H1 (cell line): ENCODE data around the gene GNS. TPM values are rescaled to one million over a fixed set of nuclear protein-coding genes. Genes with fewer than 3 reads are reported as not detected.

Experiments
- CTCF ChIA-PET: fragments of 300-600 bp; sonication (Branson Sonifier 250); formaldehyde crosslinking; loops from one replicate; lab custom pipeline; 2021; ENCODE audit not compliant: partially characterized antibody; lab: Charles Lee
- POLR2A ChIA-PET: fragments of 300-600 bp; sonication (Branson Sonifier 250); formaldehyde crosslinking; loops from one replicate; lab custom pipeline; 2021; ENCODE audit warnings: inconsistent platforms; ENCODE audit not compliant: partially characterized antibody; lab: Charles Lee
- DNase-seq, 2 experiments: peaks; one replicate each; pipeline versions ENCODE4 v3.0.0 to v3.0.0-alpha.2; 2010 to 2022; ENCODE audit warnings: low spot score in 2 of 2, low read depth in 1 of 2, mixed read lengths in 1 of 2
- FAIRE-seq: peaks from 2 replicates; lab custom pipeline; 2011; peaks lifted over from hg19 to GRCh38; lab: Jason Lieb, UNC
- H2AFZ ChIP-seq: 2 replicates; pipeline ENCODE4 v1.8.1; 2012; ENCODE audit warnings: low read length, inconsistent platforms
- H2AK5ac ChIP-seq: 2 replicates; pipeline ENCODE4 v1.6.1; 2013; ENCODE audit warnings: low read depth, low read length
- H2BK120ac ChIP-seq: replicated peaks from 2 replicates; pipeline ENCODE3; 2013; ENCODE audit warnings: low read depth, low read length, inconsistent platforms
- H2BK12ac ChIP-seq: 2 replicates; pipeline ENCODE4 v1.6.1; 2013; ENCODE audit warnings: low read depth, low read length
- H2BK15ac ChIP-seq: 2 replicates; pipeline ENCODE4 v1.6.1; 2013; ENCODE audit warnings: low read length
- H2BK20ac ChIP-seq: 2 replicates; pipeline ENCODE4 v1.6.1; 2013; ENCODE audit warnings: low read length
- H2BK5ac ChIP-seq: 2 replicates; pipeline ENCODE4 v1.6.1; 2013; ENCODE audit warnings: low read depth, low read length
- H3K14ac ChIP-seq: 2 replicates; pipeline ENCODE4 v1.6.1; 2013; ENCODE audit warnings: inconsistent platforms; ENCODE audit not compliant: insufficient read length
- H3K18ac ChIP-seq: 2 replicates; pipeline ENCODE4 v1.6.1; 2013; ENCODE audit warnings: low read length; ENCODE audit errors: extremely low read depth
- H3K23ac ChIP-seq: 2 replicates; pipeline ENCODE4 v1.6.1; 2013; ENCODE audit warnings: inconsistent platforms; ENCODE audit not compliant: insufficient read length
- H3K23me2 ChIP-seq: 2 replicates; pipeline ENCODE4 v1.6.1; 2013; ENCODE audit warnings: low read depth, low read length
- H3K27ac ChIP-seq: 2 replicates; pipeline ENCODE4 v1.6.1; 2011; ENCODE audit warnings: low read depth, low read length, inconsistent platforms
- H3K27me3 ChIP-seq, 4 experiments: replicated peaks in 1 of 4; 1 replicate in 1 of 4; 2 replicates in 3 of 4; pipeline versions ENCODE4 v1.6.1 to v1.8.1; 2011 to 2013; ENCODE audit warnings: low read length in 3 of 4, mild to moderate bottlenecking in 3 of 4, inconsistent platforms in 2 of 4, mixed read lengths in 2 of 4, moderate library complexity in 1 of 4; ENCODE audit not compliant: control insufficient read depth in 3 of 4, insufficient read depth in 3 of 4; ENCODE audit errors: extremely low read depth in 1 of 4
- H3K36me3 ChIP-seq, 4 experiments: 2 replicates each; pipeline versions ENCODE4 v1.6.1 to v1.8.1; 2011 to 2013; ENCODE audit warnings: mild to moderate bottlenecking in 4 of 4, low read length in 3 of 4, moderate library complexity in 2 of 4, control low read depth in 1 of 4, inconsistent platforms in 1 of 4; ENCODE audit not compliant: insufficient read depth in 4 of 4, control insufficient read depth in 2 of 4
- H3K4ac ChIP-seq: replicated peaks from 2 replicates; pipeline ENCODE3; 2013; ENCODE audit warnings: low read length, low read depth, mixed read lengths, inconsistent platforms; ENCODE audit not compliant: insufficient read length
- H3K4me1 ChIP-seq, 4 experiments: replicated peaks in 1 of 4; 1 replicate in 1 of 4; 2 replicates in 3 of 4; pipeline versions ENCODE4 v1.6.1 to v1.8.1; 2011 to 2013; ENCODE audit warnings: low read length in 3 of 4, inconsistent platforms in 2 of 4, mixed read lengths in 1 of 4; ENCODE audit not compliant: insufficient read depth in 4 of 4, control insufficient read depth in 3 of 4
- H3K4me2 ChIP-seq, 2 experiments: 2 replicates each; pipeline versions ENCODE4 v1.6.1 to v1.8.1; 2011 to 2013; ENCODE audit warnings: low read depth in 2 of 2, low read length in 2 of 2, control low read depth in 1 of 2, inconsistent platforms in 1 of 2, mild to moderate bottlenecking in 1 of 2; ENCODE audit not compliant: insufficient read depth in 1 of 2
- H3K4me3 ChIP-seq, 4 experiments: fragments of 200-600, 300-600 bp in 1 of 4; sonication (generic), shearing (Covaris generic), sonication (Bioruptor Twin) in 1 of 4; 2 replicates each; pipeline versions ENCODE4 v1.5.1 to v1.8.1; 2011 to 2016; ENCODE audit warnings: low read length in 4 of 4, low read depth in 3 of 4, control low read depth in 2 of 4, inconsistent platforms in 2 of 4, mild to moderate bottlenecking in 2 of 4, mixed read lengths in 1 of 4, moderate library complexity in 1 of 4; ENCODE audit not compliant: insufficient read depth in 2 of 4; ENCODE audit errors: extremely low read depth in 1 of 4
- H3K56ac ChIP-seq: replicated peaks from 2 replicates; pipeline ENCODE3; 2013; ENCODE audit warnings: low read depth, mild to moderate bottlenecking, mixed read lengths, low read length, inconsistent platforms; ENCODE audit not compliant: insufficient read length
- H3K79me1 ChIP-seq: 2 replicates; pipeline ENCODE4 v1.6.1; 2013; ENCODE audit warnings: low read depth, low read length, control low read depth
- H3K79me2 ChIP-seq, 2 experiments: 2 replicates each; pipeline versions ENCODE4 v1.6.1 to v1.8.1; 2012 to 2013; ENCODE audit warnings: low read length in 2 of 2, mild to moderate bottlenecking in 2 of 2, inconsistent platforms in 1 of 2; ENCODE audit not compliant: insufficient read depth in 2 of 2, control insufficient read depth in 1 of 2
- H3K9ac ChIP-seq, 4 experiments: replicated peaks in 1 of 4; 1 replicate in 1 of 4; 2 replicates in 3 of 4; pipeline versions ENCODE4 v1.6.1 to v1.8.1; 2011 to 2013; ENCODE audit warnings: low read depth in 3 of 4, low read length in 3 of 4, control low read depth in 2 of 4, mild to moderate bottlenecking in 2 of 4, moderate library complexity in 2 of 4, inconsistent platforms in 1 of 4; ENCODE audit errors: extremely low read depth in 1 of 4
- H3K9me3 ChIP-seq, 2 experiments: 2 replicates each; pipeline versions ENCODE4 v1.6.1 to v1.8.1; 2012 to 2013; ENCODE audit warnings: mild to moderate bottlenecking in 2 of 2, moderate library complexity in 2 of 2, control low read depth in 1 of 2, inconsistent platforms in 1 of 2, low read depth in 1 of 2, low read length in 1 of 2, mixed read lengths in 1 of 2; ENCODE audit not compliant: insufficient read depth in 2 of 2
- H4K20me1 ChIP-seq, 2 experiments: replicated peaks in 1 of 2; 2 replicates each; pipeline versions ENCODE3 to v1.8.1; 2011 to 2013; ENCODE audit warnings: inconsistent platforms in 2 of 2, low read length in 2 of 2, mild to moderate bottlenecking in 1 of 2; ENCODE audit not compliant: insufficient read depth in 2 of 2, control insufficient read depth in 1 of 2
- H4K5ac ChIP-seq: 2 replicates; pipeline ENCODE4 v1.6.1; 2013; ENCODE audit warnings: low read length, low read depth, mixed read lengths, inconsistent platforms; ENCODE audit not compliant: insufficient read length
- H4K8ac ChIP-seq: 2 replicates; pipeline ENCODE4 v1.8.0; 2013; ENCODE audit warnings: mild to moderate bottlenecking, moderate library complexity, low read length, inconsistent platforms; ENCODE audit not compliant: insufficient read depth; ENCODE audit errors: extremely low read depth
- H4K91ac ChIP-seq: replicated peaks from 2 replicates; pipeline ENCODE3; 2013; ENCODE audit warnings: low read length, mixed read lengths, inconsistent platforms; ENCODE audit not compliant: insufficient read length
- ATF3 ChIP-seq: IDR thresholded peaks from 2 replicates; pipeline ENCODE4 v1.6.1; 2011; ENCODE audit warnings: low read depth, mild to moderate bottlenecking, low read length; ENCODE audit not compliant: insufficient read depth
- BRCA1 ChIP-seq: IDR thresholded peaks from 2 replicates; pipeline ENCODE4 v1.6.1; 2012; ENCODE audit warnings: low read depth, low read length, improper control_type of control experiment
- CHD2 ChIP-seq: IDR thresholded peaks from 2 replicates; pipeline ENCODE4 v1.6.1; 2012; ENCODE audit warnings: low read length, improper control_type of control experiment
- CREB1 ChIP-seq: IDR thresholded peaks from 2 replicates; pipeline ENCODE4 v1.6.1; 2012; ENCODE audit warnings: inconsistent platforms
- GABPA ChIP-seq: IDR thresholded peaks from 2 replicates; pipeline ENCODE4 v1.6.1; 2011; ENCODE audit warnings: mild to moderate bottlenecking, low read length, moderate library complexity, borderline replicate concordance; ENCODE audit not compliant: insufficient read depth
- GTF2F1 ChIP-seq: IDR thresholded peaks from 2 replicates; pipeline ENCODE4 v1.6.1; 2012; ENCODE audit warnings: low read depth, low read length, improper control_type of control experiment, borderline replicate concordance
- KDM1A ChIP-seq: fragments of 200-600, 300-600 bp; sonication (generic); IDR thresholded peaks from 2 replicates; pipeline ENCODE4 v1.7.1; 2016; ENCODE audit warnings: mild to moderate bottlenecking, low read length, borderline replicate concordance
- KDM5A ChIP-seq: fragments of 200-600 bp; IDR thresholded peaks from 2 replicates; pipeline ENCODE4 v1.7.1; 2012; ENCODE audit warnings: mild to moderate bottlenecking, low read length, inconsistent platforms, mixed read lengths
- TAF7 ChIP-seq: optimal IDR thresholded peaks from 2 replicates; pipeline ENCODE3; 2011; ENCODE audit warnings: low read depth, mild to moderate bottlenecking, inconsistent platforms, low read length, moderate library complexity, borderline replicate concordance
- TBP ChIP-seq: IDR thresholded peaks from 2 replicates; pipeline ENCODE4 v1.6.1; 2011; ENCODE audit warnings: low read depth, low read length, improper control_type of control experiment
- WGBS, 2 experiments: shearing (Covaris generic) in 1 of 2; methylation state at CpG; one replicate each; pipeline versions ENCODE4 v1.1.6 to v1.1.7; 2013 to 2015; ENCODE audit warnings: low lambda C conversion rate in 2 of 2, mixed read lengths in 2 of 2, inconsistent platforms in 1 of 2, low coverage in 1 of 2, missing lambda C conversion rate in 1 of 2; ENCODE audit not compliant: insufficient replicate concordance in 2 of 2, insufficient coverage in 1 of 2, insufficient read length in 1 of 2; ENCODE audit errors: extremely low coverage in 1 of 2, missing lambda C conversion rate in 1 of 2; 5-methylcytosine and 5-hydroxymethylcytosine counted together
- polyA plus RNA-seq, 7 experiments: library from polyadenylated mRNA; depleted of rRNA in 3 of 7; stranded (reverse) in 5 of 7; unstranded in 2 of 7; fragments of >200 nt in 5 of 7; fragments of 200-250 nt in 2 of 7; gene quantifications; 1 replicate in 5 of 7; 2 replicates in 1 of 7; 4 replicates in 1 of 7; pipeline versions ENCODE4 v1.2.1 to v1.2.3, GENCODE V29; 2011 to 2013; ENCODE audit warnings: missing spikeins in 2 of 7, mixed read lengths in 2 of 7
- total RNA-seq: library from RNA; stranded (reverse); fragmentation: NEBNext Ultra II Directional; extraction: Animal tissue kit (Norgen Biotek cat#: 25700); gene quantifications from 2 replicates; pipeline ENCODE4 v1.2.1, GENCODE V29; 2021

The GNS gene
- total and polyA plus RNA-seq, 2 of the 8 experiments (the other 6 are each of a cell fraction or from before 2014, with no cell fraction given), result 16.0 to 28.5 TPM

- CTCF ChIA-PET, result interaction anchor here (1.1 to 2.5 kb wide), 6 partner anchors 10 to 183 kb away, joined by 3 to 15 read pairs (median 3); no protein-coding TSS in a partner anchor
- H2BK15ac ChIP-seq, result no peak overlapping the region
- DNase-seq, result no peak
- no peak overlapping the region for H2AK5ac ChIP-seq
- no peak overlapping the region for H3K4ac ChIP-seq
- H3K56ac ChIP-seq, result no peak overlapping the region
- H4K91ac ChIP-seq, result no peak overlapping the region
- H3K14ac ChIP-seq, result no peak overlapping the region
- no peak overlapping the region for H3K4me2 ChIP-seq
- H3K4me1 ChIP-seq, result no peaks in the 10 kb centered on the region
- TF ChIP-seq CHD2 (no peak), TBP (no peak), ATF3 (no peak), TAF7 (no peak), KDM5A (no peak), CREB1 (no peak), GTF2F1 (no peak), GABPA (no peak), KDM1A (no peak), BRCA1 (no peak)
- TF ChIP-seq, all 59 proteins: peak for 0
- Histone ChIP-seq H3K79me2 (no peaks in the 10 kb centered on the region), H2BK20ac (no peak overlapping the region), H3K36me3 (no peaks in the 10 kb centered on the region), H2BK12ac (no peak overlapping the region), H4K5ac (no peak overlapping the region), H2BK5ac (no peak overlapping the region), H2BK120ac (no peak overlapping the region), H3K18ac (no peak overlapping the region), H3K23ac (no peak overlapping the region), H3K9me3 (no peaks in the 10 kb centered on the region), H4K20me1 (no peaks in the 10 kb centered on the region), H3K4me3 (no peak overlapping the region), H3K79me1 (no peaks in the 10 kb centered on the region), H2AFZ (no peak overlapping the region), H3K9ac (no peak overlapping the region), H3K27me3 (no peaks in the 10 kb centered on the region), H3K23me2 (no peaks in the 10 kb centered on the region), H4K8ac (no peak overlapping the region), H3K27ac (no peak overlapping the region)
- no peak for FAIRE-seq
- POLR2A ChIA-PET, result no interaction called here
- 92% methylated on average over 2 of the region's 2 CpGs; no CpG with 5 or more reads in 1 of the 2 experiments for WGBS, 2 experiments
Measured at GRCh38 chr12:64707926-64708325, 51.3 kb downstream of the GNS start.
